ENCODE measurements around the gene UGT2A3. TPM values are rescaled to one million over a fixed set of nuclear protein-coding genes. Genes with fewer than 3 reads are reported as not detected.

The UGT2A3 gene
- total RNA-seq, 2 donors from 2014 or later = not detected

- H3K27ac ChIP-seq (ENCODE audit: low read depth, low read length) = no peak overlapping the region
- no peaks in the 10 kb centered on the region for H3K9me3 Mint-ChIP-seq
- peak; percentile 74 for DNase-seq
- peaks cover 21% of the 10 kb centered on the region for H3K4me1 Mint-ChIP-seq
- no peaks in the 10 kb centered on the region for H3K4me1 ChIP-seq (ENCODE audit: control insufficient read depth, insufficient read depth, low read length)
- peak overlapping the region; percentile 55 for H3K4me3 Mint-ChIP-seq
- no peak overlapping the region for H3K9ac ChIP-seq (ENCODE audit: extremely low read depth, low read length, poor library complexity, severe bottlenecking)
- H3K9me3 ChIP-seq (ENCODE audit: control insufficient read depth, low read length) = no peaks in the 10 kb centered on the region
- H3K27me3 Mint-ChIP-seq (ENCODE audit: insufficient read depth) = peaks cover 43% of the 10 kb centered on the region
- no peaks in the 10 kb centered on the region for H3K36me3 ChIP-seq (ENCODE audit: control insufficient read depth, insufficient read depth, low read length)
- no peak for TF ChIP-seq CTCF (conservative IDR thresholded peaks at IDR 0.05)
- 54 to 69% methylated on average over 11 to 16 of the region's 16 CpGs for WGBS, 2 experiments (ENCODE audit: insufficient coverage in 1 of 2, insufficient read length in 1 of 2)
- peak overlapping the region; percentile 84 for H3K27ac Mint-ChIP-seq
- peaks cover 10% of the 10 kb centered on the region for H3K27me3 ChIP-seq (ENCODE audit: control insufficient read depth, insufficient read depth, low read length, poor library complexity, severe bottlenecking)
- no peaks in the 10 kb centered on the region for H3K36me3 Mint-ChIP-seq (ENCODE audit: low read depth)
- no peak overlapping the region for H3K4me3 ChIP-seq (ENCODE audit: low read length)
Observed at GRCh38 chr4:68905939-68906779, 45.4 kb downstream of the UGT2A3 start.

GRCh38 chr4:68905598-68905938 lies 46.0 kb downstream of the UGT2A3 start:
- Mint-ChIP-seq H3K4me1 (peaks cover 21% of the 10 kb centered on the region), H3K9me3 (no peaks in the 10 kb centered on the region), H3K36me3 (ENCODE audit: low read depth) (no peaks in the 10 kb centered on the region), H3K27me3 (ENCODE audit: insufficient read depth) (peaks cover 43% of the 10 kb centered on the region), H3K27ac (peak overlapping the region; percentile 84), H3K4me3 (peak overlapping the region; percentile 55)
- H3K4me1 ChIP-seq (ENCODE audit: control insufficient read depth, insufficient read depth, low read length) = no peaks in the 10 kb centered on the region
- no peak overlapping the region for H3K9ac ChIP-seq (ENCODE audit: extremely low read depth, low read length, poor library complexity, severe bottlenecking)
- H3K27me3 ChIP-seq (ENCODE audit: control insufficient read depth, insufficient read depth, low read length, poor library complexity, severe bottlenecking) = peaks cover 10% of the 10 kb centered on the region
- TF ChIP-seq CTCF (conservative IDR thresholded peaks at IDR 0.05) = no peak
- H3K36me3 ChIP-seq (ENCODE audit: control insufficient read depth, insufficient read depth, low read length) = no peaks in the 10 kb centered on the region
- no peak overlapping the region for H3K4me3 ChIP-seq (ENCODE audit: low read length)
- no peaks in the 10 kb centered on the region for H3K9me3 ChIP-seq (ENCODE audit: control insufficient read depth, low read length)
- 81 to 100% methylated on average over 1 to 2 of the region's 2 CpGs for WGBS, 2 experiments (ENCODE audit: insufficient coverage in 1 of 2, insufficient read length in 1 of 2)
- no peak overlapping the region for H3K27ac ChIP-seq (ENCODE audit: low read depth, low read length)
- no peak for DNase-seq

GRCh38 chr4:68904786-68905185 lies 46.8 kb downstream of the UGT2A3 start:
- Histone ChIP-seq H3K27ac (ENCODE audit: low read depth, low read length) (no peak overlapping the region), H3K9ac (ENCODE audit: extremely low read depth, low read length, poor library complexity, severe bottlenecking) (no peak overlapping the region), H3K27me3 (ENCODE audit: control insufficient read depth, insufficient read depth, low read length, poor library complexity, severe bottlenecking) (peaks cover 10% of the 10 kb centered on the region), H3K9me3 (ENCODE audit: control insufficient read depth, low read length) (no peaks in the 10 kb centered on the region), H3K4me1 (ENCODE audit: control insufficient read depth, insufficient read depth, low read length) (no peaks in the 10 kb centered on the region), H3K4me3 (ENCODE audit: low read length) (no peak overlapping the region), H3K36me3 (ENCODE audit: control insufficient read depth, insufficient read depth, low read length) (no peaks in the 10 kb centered on the region)
- DNase-seq = peak; percentile 60
- Mint-ChIP-seq H3K27me3 (ENCODE audit: insufficient read depth) (peaks cover 43% of the 10 kb centered on the region), H3K4me1 (peaks cover 21% of the 10 kb centered on the region), H3K36me3 (ENCODE audit: low read depth) (no peaks in the 10 kb centered on the region), H3K9me3 (no peaks in the 10 kb centered on the region), H3K27ac (peak overlapping the region; percentile 84), H3K4me3 (no peak overlapping the region)
- TF ChIP-seq CTCF (conservative IDR thresholded peaks at IDR 0.05) = peak; percentile 69
- 79 to 84% methylated on average over 6 of the region's 6 CpGs for WGBS, 2 experiments (ENCODE audit: insufficient coverage in 1 of 2, insufficient read length in 1 of 2)

Measured in endodermal cell (in vitro differentiated cells).